Common myeloid progenitor, CD34-positive (primary cell): Measurements from ENCODE around the gene ITK.

Experiments used
- CTCF ChIA-PET: fragments of 350-600 bp; sonication (Branson Sonifier 250); formaldehyde crosslinking; loops from one replicate; lab custom pipeline; 2021; ENCODE audit warnings: antibody characterized with exemption; lab: Charles Lee
- POLR2A ChIA-PET: fragments of 350-600 bp; sonication (Branson Sonifier 250); formaldehyde crosslinking; loops from one replicate; lab custom pipeline; 2021; ENCODE audit warnings: antibody characterized with exemption; lab: Charles Lee
- DNase-seq, 3 donors: peaks; one replicate each; pipeline versions ENCODE4 v3.0.0 to v3.0.0-alpha.2; 2013
- H3K27ac ChIP-seq, 2 experiments: 1 replicate in 1 of 2; 2 replicates in 1 of 2; pipeline ENCODE4 v1.7.0; 2013; ENCODE audit warnings: inconsistent platforms in 2 of 2, low read length in 2 of 2, mild to moderate bottlenecking in 2 of 2, low read depth in 1 of 2, moderate library complexity in 1 of 2; ENCODE audit not compliant: severe bottlenecking in 2 of 2, insufficient read depth in 1 of 2, poor library complexity in 1 of 2
- H3K27me3 ChIP-seq, 5 experiments: replicated peaks in 2 of 5; 1 replicate in 3 of 5; 2 replicates in 2 of 5; pipeline versions ENCODE4 v1.6.1 to v1.7.0; 2013; ENCODE audit warnings: low read length in 4 of 5, mild to moderate bottlenecking in 2 of 5, moderate library complexity in 2 of 5, inconsistent platforms in 1 of 5; ENCODE audit not compliant: insufficient read depth in 5 of 5, control insufficient read depth in 4 of 5
- H3K36me3 ChIP-seq, 4 experiments: 1 replicate in 2 of 4; 2 replicates in 2 of 4; pipeline versions ENCODE4 v1.6.1 to v1.7.0; 2013; ENCODE audit warnings: low read length in 3 of 4, control low read depth in 1 of 4, mild to moderate bottlenecking in 1 of 4; ENCODE audit not compliant: control insufficient read depth in 4 of 4, insufficient read depth in 4 of 4
- H3K4me1 ChIP-seq, 4 experiments: 1 replicate in 3 of 4; 2 replicates in 1 of 4; pipeline versions ENCODE4 v1.6.1 to v1.7.1; 2013; ENCODE audit warnings: low read length in 3 of 4, mild to moderate bottlenecking in 3 of 4, control low read depth in 1 of 4, inconsistent platforms in 1 of 4, moderate library complexity in 1 of 4; ENCODE audit not compliant: control insufficient read depth in 4 of 4, insufficient read depth in 4 of 4; ENCODE audit errors: control extremely low read depth in 1 of 4
- H3K4me3 ChIP-seq, 7 experiments: 1 replicate in 4 of 7; 2 replicates in 3 of 7; pipeline versions ENCODE4 v1.5.1 to v1.7.0; 2013; ENCODE audit warnings: mild to moderate bottlenecking in 7 of 7, low read length in 6 of 7, moderate library complexity in 6 of 7, inconsistent platforms in 2 of 7, low read depth in 2 of 7, control low read depth in 1 of 7; ENCODE audit not compliant: insufficient read depth in 4 of 7, control insufficient read depth in 1 of 7; ENCODE audit errors: extremely low read depth in 1 of 7
- H3K9me3 ChIP-seq, 5 experiments: 1 replicate in 4 of 5; 2 replicates in 1 of 5; pipeline versions ENCODE4 v1.6.1 to v1.7.1; 2013; ENCODE audit warnings: low read length in 4 of 5, mild to moderate bottlenecking in 2 of 5, inconsistent platforms in 1 of 5, low read depth in 1 of 5, moderate library complexity in 1 of 5; ENCODE audit not compliant: control insufficient read depth in 4 of 5, insufficient read depth in 2 of 5; ENCODE audit errors: control extremely low read depth in 1 of 5
- WGBS: methylation state at CpG from one replicate; pipeline ENCODE4 v1.1.5; 2013; ENCODE audit not compliant: insufficient coverage; 5-methylcytosine and 5-hydroxymethylcytosine counted together

The ITK gene

DNA sequence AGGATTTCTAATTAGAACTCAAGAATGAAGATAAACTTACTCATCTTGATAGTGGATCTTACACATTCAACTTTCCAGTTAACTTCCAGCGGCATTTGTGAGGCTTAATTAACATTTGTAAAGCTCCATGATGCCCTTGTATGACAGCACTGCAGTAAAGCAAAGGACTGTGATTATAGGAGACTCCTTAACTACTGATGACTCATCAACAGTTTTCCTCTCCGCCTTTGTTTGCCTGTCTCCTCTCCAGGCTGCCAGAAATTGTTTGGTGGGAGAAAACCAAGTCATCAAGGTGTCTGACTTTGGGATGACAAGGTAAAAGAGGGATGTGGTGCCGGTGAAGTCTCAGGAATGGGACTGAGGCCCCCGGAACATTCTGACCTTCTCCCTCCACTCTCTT lies 64.8 kb downstream of the ITK start:
- Histone ChIP-seq H3K4me1 (peaks cover 7 to 12% (median 10%) of the 10 kb centered on the region in 4 experiments), H3K27me3 (no peaks in the 10 kb centered on the region), H3K27ac (no peak overlapping the region), H3K36me3 (no peaks in the 10 kb centered on the region), H3K9me3 (no peaks in the 10 kb centered on the region), H3K4me3 (no peak overlapping the region)
- POLR2A ChIA-PET = interaction anchor here (0.6 kb wide), 1 partner anchor 10 kb away, joined by 3 read pairs; no protein-coding TSS in a partner anchor
- no peak for DNase-seq
- WGBS = 96% methylated on average over 3 of the region's 4 CpGs
- CTCF ChIA-PET = interaction anchor here (1.0 kb wide), 1 partner anchor 64 kb away, joined by 3 read pairs; no protein-coding TSS in a partner anchor

DNA sequence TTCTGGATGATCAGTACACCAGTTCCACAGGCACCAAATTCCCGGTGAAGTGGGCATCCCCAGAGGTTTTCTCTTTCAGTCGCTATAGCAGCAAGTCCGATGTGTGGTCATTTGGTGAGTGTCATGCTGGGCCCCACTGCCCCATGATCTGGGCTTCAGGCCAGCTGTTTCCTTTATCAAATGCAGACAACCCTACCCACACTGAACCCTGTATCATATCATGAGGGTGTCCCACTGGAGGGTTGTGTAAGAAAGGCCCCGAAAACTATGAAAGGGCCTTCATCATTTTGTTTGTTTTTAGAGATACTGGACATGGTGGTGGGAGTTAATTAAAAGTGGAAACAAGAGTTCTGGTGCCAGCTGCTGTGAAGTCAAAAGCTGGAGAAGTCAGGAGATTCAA lies 65.2 kb downstream of the ITK start:
- 100% methylated on average over 3 of the region's 4 CpGs for WGBS
- CTCF ChIA-PET = interaction anchor here (1.0 kb wide), 1 partner anchor 63 kb away, joined by 3 read pairs; no protein-coding TSS in a partner anchor
- Histone ChIP-seq H3K9me3 (no peaks in the 10 kb centered on the region), H3K36me3 (no peaks in the 10 kb centered on the region), H3K27ac (no peak overlapping the region), H3K27me3 (no peaks in the 10 kb centered on the region), H3K4me1 (peaks cover 7 to 12% (median 10%) of the 10 kb centered on the region in 4 experiments), H3K4me3 (no peak overlapping the region)
- no peak for DNase-seq
- POLR2A ChIA-PET = interaction anchor here (0.6 kb wide), 1 partner anchor 693 kb away, joined by 5 read pairs; no protein-coding TSS in a partner anchor

DNA sequence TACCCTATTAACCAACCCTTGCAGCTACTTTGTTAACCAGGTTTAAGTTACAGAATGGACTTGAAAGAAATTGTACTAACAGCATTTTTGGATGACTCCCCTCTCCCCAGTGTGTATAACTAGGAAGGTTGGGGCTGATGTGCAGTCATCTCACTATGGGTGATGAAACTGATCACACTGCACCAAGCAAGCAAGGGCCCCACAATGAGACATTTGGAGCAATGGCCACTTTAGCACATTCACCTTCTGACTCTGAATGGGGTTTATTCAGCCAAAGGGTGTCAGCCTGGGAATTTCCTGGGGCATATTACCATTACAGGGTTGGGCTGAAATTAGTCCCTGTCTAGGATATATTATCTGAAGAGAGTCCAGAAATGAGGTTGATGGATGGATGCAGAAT lies 66.6 kb downstream of the ITK start:
- no peak for DNase-seq
- no peak overlapping the region for H3K27ac ChIP-seq
- ChIA-PET POLR2A (no interaction called here), CTCF (interaction anchor here (1.9 kb wide), 1 partner anchor 61 kb away, joined by 4 read pairs; no protein-coding TSS in a partner anchor)
- no peaks in the 10 kb centered on the region for H3K9me3 ChIP-seq
- H3K36me3 ChIP-seq = no peaks in the 10 kb centered on the region
- H3K4me3 ChIP-seq = no peak overlapping the region
- no peaks in the 10 kb centered on the region for H3K27me3 ChIP-seq
- peaks cover 8 to 17% (median 12%) of the 10 kb centered on the region in 4 experiments for H3K4me1 ChIP-seq

DNA sequence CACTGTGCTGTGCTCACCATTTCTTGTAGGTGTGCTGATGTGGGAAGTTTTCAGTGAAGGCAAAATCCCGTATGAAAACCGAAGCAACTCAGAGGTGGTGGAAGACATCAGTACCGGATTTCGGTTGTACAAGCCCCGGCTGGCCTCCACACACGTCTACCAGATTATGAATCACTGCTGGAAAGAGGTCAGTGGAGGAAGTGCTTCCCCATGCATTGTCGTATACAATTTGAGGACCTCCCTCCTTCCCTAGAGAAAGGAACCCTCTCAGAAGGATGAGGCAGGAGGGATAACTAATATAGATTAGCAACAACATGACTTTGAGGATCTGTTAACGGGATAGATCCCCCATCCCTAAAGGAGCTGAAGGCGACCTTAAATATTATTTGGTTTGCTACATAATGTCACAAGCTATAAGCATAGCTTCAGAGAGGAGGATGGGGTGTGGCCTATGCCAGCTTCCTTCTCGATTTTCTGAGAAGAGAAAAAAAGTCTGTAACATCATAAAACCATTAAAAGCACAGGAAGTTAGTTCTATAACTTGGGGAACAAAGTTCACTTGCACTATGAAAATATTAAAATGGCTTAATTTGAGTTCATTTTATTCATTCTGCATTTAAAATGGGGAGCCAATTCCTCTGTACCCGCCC lies 68.3 kb downstream of the ITK start:
- no peaks in the 10 kb centered on the region for H3K27me3 ChIP-seq
- no peak overlapping the region for H3K4me3 ChIP-seq
- H3K36me3 ChIP-seq = no peaks in the 10 kb centered on the region
- POLR2A ChIA-PET = no interaction called here
- H3K4me1 ChIP-seq = peaks cover 12 to 34% (median 29%) of the 10 kb centered on the region in 4 experiments
- H3K9me3 ChIP-seq = no peaks in the 10 kb centered on the region
- no peak overlapping the region for H3K27ac ChIP-seq
- DNase-seq = peak in 2 of 3 donors; percentile 54 to 62
- CTCF ChIA-PET = interaction anchor here (0.8 to 12.4 kb wide), 6 partner anchors 12 to 101 kb away, joined by 3 to 109 read pairs (median 3); no protein-coding TSS in a partner anchor
- 94% methylated on average over 8 of the region's 11 CpGs for WGBS

DNA sequence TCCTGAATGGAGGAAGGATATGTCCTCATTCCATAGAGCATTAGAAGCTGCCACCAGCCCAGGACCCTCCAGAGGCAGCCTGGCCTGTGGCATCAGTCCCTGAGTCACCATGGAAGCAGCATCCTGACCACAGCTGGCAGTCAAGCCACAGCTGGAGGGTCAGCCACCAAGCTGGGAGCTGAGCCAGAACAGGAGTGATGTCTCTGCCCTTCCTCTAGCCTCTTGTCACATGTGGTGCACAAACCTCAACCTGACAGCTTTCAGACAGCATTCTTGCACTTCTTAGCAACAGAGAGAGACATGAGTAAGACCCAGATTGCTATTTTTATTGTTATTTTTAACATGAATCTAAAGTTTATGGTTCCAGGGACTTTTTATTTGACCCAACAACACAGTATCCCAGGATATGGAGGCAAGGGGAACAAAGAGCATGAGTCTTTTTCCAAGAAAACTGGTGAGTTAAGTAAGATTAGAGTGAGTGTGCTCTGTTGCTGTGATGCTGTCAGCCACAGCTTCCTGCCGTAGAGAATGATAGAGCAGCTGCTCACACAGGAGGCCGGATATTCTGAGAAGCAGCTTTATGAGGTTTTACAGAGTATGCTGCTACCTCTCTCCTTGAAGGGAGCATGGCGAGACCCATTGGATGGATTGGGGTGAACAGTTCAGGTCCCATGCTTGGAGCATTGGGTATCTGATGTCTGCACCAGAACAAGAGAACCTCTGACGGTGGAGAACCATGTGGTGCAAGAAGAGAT lies 72.2 kb downstream of the ITK start:
- Histone ChIP-seq H3K4me1 (peaks cover 12 to 45% (median 35%) of the 10 kb centered on the region in 4 experiments), H3K4me3 (peak overlapping the region in 3 of 7 experiments; percentile 28 to 43 (median 32)), H3K27me3 (no peaks in the 10 kb centered on the region), H3K36me3 (no peaks in the 10 kb centered on the region), H3K9me3 (no peaks in the 10 kb centered on the region), H3K27ac (peak overlapping the region; percentile 44 to 77)
- 5% methylated on average over 4 of the region's 4 CpGs for WGBS
- peak; percentile 74 to 97 (median 95) for DNase-seq
- POLR2A ChIA-PET = interaction anchor here (0.9 to 1.3 kb wide), 2 partner anchors 14 to 55 kb away, joined by 5 read pairs; partner anchors contain the start of gene CYFIP2
- CTCF ChIA-PET = interaction anchor here (0.9 to 12.4 kb wide), 18 partner anchors 10 to 107 kb away, joined by 3 to 109 read pairs (median 7); partner anchors contain the start of gene CYFIP2

DNA sequence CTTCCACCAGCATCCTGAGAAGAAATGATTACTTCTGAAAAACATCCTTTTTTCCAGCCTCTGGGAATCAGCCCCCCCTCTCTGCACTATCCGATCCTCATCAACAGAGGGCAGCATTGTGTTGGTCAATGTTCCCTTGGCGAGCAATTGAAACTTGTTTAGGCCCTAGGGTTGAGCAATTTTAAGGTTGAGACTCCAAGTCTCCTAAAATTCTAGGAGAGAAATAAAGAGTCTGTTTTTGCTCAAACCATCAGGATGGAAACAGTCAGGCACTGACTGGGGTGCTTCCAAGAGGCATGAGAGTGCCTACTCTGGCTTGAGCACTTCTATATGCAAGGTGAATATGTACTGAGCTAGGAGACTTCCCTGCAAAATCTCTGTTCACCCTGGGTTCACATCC lies 72.9 kb downstream of the ITK start:
- POLR2A ChIA-PET = interaction anchor here (1.3 kb wide), 1 partner anchor 13 kb away, joined by 5 read pairs; the partner anchor contains the start of gene CYFIP2
- no peak overlapping the region for H3K27ac ChIP-seq
- peak in 1 of 3 donors; percentile 46 for DNase-seq

More for the DNA sequence above, 72.9 kb downstream of the ITK start:
- H3K4me1 ChIP-seq = peaks cover 12 to 43% (median 35%) of the 10 kb centered on the region in 4 experiments
- no peaks in the 10 kb centered on the region for H3K36me3 ChIP-seq
- H3K4me3 ChIP-seq = peak overlapping the region in 2 of 7 experiments; percentile 28 to 43
- no peaks in the 10 kb centered on the region for H3K9me3 ChIP-seq
- no peaks in the 10 kb centered on the region for H3K27me3 ChIP-seq
- CTCF ChIA-PET = interaction anchor here (0.9 to 12.4 kb wide), 20 partner anchors 11 to 106 kb away, joined by 3 to 109 read pairs (median 6); partner anchors contain the start of gene CYFIP2
- 40% methylated on average over 1 of the region's 2 CpGs for WGBS
